ENCODE results near the gene IL17REL.

IL17REL gene

DNA sequence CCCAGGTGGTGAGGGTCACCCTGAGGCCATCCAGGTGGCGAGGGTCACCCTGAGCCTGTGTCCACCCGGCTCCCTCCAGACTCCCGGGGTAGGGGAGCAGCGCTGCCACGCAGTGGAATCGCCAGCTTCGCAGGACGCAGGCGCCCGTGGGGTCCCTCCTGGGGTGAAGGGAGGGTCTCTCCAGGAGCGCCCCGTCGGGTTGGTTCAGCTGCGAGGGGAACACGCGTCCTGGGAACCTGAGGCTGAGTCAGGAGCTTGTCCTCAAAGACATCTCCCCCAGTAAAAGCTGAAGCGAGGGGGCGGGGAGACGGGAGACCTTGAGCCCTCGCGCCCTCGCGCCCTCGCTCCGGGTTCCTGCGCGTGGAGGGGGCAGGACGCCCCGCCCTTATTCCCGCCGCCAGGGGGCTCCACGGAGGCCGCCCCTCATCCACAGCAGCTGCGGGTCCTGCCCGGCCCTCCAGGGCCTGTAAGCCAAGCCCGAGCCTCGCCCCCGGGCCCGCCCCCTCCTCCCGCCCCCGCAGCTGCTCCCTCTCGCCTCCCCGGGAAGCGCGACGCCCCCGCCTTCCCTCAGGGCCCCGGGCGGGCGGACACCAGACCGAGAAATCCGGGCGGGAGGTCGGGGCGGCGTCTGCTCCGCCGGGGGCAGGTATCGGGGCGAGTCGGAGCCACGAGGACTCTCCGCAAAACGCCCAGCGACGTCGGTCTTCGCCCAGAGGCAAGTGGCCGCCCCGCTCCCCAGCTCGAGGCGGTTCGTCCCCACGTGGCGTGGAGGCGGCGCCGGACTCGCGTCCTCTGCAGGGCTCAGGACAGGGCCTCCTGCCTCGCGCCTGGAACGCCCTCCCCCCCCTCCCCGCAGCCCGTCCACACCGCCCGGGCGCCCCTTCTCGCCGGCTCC lies 29.2 kb downstream of the IL17REL start:
- no peak for TF ChIP-seq GATA3 (IDR thresholded peaks at IDR 0.05; ENCODE audit: low read depth, low read length)
- no peak for TF ChIP-seq GATA2 (IDR thresholded peaks at IDR 0.05; ENCODE audit: low read depth, low read length)

DNA sequence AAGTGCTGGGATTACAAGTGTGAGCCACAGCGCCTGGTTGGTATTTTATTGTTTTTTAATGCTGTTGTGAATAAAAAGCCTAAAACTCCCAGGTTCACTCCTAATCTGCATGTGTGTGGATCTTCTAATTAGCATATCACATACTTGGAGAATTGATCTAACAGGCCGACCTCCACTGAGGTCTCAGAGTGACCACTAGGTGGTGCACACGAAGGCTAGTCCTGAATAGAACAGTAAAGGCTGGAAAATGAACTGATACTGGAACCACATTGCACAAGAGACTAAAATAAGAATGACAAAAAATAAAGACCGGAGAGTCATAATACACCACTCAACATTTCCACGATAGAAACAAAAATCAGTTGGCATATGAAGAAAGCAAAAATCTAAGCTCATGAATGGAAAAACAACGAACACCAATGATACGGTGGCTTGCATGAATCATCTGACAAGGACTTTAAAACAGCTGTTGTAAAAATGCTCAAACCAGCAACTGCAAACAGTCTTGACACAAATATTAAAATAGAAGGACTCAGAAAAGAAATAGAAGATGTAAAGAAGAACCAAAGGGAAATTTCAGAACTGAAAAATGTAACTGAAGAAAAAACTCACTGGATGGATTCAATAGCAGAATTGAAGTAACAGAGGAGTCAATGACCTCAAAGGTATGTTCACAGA lies 32.8 kb downstream of the IL17REL start:
- no peak for TF ChIP-seq GATA3 (IDR thresholded peaks at IDR 0.05; ENCODE audit: low read depth, low read length)
- TF ChIP-seq GATA2 (IDR thresholded peaks at IDR 0.05; ENCODE audit: low read depth, low read length), result no peak

- TF ChIP-seq GATA2 (IDR thresholded peaks at IDR 0.05; ENCODE audit: low read depth, low read length) (no peak), GATA3 (IDR thresholded peaks at IDR 0.05; ENCODE audit: low read depth, low read length) (no peak)
Observed at GRCh38 chr22:49977578-49977977, 35.0 kb downstream of the IL17REL start.

DNA sequence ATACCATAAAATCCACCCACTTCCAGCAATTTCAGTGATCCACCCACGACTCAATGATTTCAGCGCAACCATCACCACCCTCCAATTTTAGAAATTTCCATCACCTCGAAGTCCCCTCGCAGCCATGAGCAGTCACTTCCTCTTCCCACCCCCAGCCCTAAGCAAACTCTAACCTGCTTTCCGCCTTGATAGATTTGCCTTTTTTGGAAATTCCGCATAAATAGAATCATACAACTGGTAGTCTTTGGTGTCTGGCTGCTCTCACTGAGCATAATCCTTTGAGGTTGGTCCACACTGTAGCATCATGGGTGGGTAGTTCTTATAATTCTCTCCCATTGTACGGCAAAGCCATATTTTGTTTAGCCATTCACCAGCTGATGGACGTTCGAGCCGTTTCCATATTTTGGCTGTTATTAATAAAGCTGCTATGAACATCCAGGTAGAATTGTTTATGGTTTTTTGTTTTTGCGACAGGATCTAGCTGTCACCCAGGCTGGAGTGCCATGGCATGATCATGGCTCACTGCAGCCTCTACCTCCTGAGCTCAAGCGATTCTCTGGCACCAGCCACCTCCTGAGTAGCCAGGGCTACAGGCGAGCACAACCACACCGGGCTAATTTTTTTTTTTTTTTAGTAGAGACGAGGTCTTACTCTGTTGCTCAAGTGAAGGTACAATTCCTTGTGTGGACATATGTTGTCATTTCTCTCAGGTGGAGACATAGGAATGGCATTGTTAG lies 36.0 kb downstream of the IL17REL start:
- TF ChIP-seq GATA3 (IDR thresholded peaks at IDR 0.05; ENCODE audit: low read depth, low read length) (no peak), GATA2 (IDR thresholded peaks at IDR 0.05; ENCODE audit: low read depth, low read length) (no peak)

DNA sequence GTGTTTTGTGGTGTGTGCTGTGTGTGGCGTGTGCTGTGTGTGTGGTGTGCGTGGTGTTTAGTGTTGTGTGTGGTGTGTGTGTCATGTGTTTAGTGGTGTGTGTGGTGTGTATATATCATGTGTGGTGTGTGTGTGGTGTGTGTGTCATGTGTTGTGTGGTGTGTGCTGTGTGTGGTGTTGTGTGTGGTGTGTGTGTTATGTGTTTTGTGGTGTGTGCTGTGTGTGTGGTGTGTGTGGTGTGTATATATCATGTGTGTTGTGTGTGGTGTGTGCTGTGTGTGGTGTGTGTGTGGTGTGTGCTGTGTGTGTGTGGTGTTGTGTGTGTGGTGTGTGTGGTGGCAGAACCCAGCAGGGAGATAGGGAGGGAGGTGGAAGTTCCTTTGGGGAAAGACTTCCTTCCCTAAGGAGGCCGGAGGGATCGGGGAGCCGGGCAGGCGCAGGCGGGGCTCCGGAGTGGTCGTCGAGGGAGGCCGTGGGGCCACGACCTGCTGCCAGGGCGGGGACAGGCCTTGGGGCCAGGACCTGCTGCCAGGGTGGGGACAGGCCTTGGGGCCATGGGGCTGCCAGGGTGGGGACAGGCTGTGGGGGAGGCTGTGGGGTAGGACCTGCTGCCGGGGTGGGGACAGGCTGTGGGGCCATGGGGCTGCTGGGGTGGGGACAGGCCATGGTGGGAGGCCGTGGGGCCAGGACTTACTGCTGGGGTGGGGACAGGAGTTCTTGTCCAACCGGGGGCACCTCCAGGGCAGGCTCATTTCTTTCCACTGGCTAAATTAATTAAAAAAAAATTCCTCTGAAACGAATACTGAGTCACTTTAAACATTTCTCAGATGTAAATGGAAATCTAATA lies 36.8 kb downstream of the IL17REL start:
- TF ChIP-seq GATA2 (IDR thresholded peaks at IDR 0.05; ENCODE audit: low read depth, low read length) (no peak), GATA3 (IDR thresholded peaks at IDR 0.05; ENCODE audit: low read depth, low read length) (no peak)

DNA sequence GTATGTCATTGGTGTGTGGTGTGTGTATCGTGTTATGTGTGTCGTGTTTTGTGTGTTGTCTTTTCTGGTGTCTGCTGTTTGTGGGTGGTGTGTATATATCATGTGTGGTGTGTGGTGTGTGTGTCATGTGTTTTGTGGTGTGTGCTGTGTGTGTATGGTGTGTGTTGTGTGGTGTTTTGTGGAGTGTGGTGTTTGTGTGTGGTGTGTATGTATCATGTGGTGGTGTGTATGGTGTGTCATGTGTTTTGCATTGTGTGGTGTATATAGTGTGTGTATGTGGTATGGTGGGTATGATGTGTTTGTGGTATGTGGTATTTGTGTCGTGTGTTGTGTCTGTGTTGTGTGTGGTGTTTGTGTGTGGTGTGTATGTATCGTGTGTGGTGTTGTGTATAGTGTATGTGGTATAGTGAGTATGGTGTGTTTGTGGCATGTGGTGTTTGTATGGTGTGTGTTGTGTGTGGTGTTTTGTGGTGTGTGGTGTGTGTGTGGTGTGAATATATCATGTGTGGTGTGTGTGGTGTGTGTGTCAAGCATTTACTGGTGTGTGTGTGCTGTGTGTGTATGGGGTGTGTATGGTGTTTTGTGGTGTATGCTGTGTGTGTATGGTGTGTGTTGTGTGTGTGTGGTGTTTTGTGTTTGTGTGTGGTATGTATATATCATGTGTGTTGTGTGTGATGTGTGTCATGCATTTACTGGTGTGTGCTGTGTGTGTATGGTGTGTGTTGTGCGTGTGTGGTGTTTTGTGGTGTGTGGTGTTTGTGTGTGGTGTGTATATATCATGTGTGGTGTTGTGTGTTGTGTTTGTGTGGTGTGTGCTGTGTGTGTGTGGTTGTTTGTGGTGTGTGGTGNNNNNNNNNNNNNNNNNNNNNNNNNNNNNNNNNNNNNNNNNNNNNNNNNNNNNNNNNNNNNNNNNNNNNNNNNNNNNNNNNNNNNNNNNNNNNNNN lies 39.3 kb downstream of the IL17REL start:
- no peak for TF ChIP-seq GATA3 (IDR thresholded peaks at IDR 0.05; ENCODE audit: low read depth, low read length)
- TF ChIP-seq GATA2 (IDR thresholded peaks at IDR 0.05; ENCODE audit: low read depth, low read length), result no peak

DNA sequence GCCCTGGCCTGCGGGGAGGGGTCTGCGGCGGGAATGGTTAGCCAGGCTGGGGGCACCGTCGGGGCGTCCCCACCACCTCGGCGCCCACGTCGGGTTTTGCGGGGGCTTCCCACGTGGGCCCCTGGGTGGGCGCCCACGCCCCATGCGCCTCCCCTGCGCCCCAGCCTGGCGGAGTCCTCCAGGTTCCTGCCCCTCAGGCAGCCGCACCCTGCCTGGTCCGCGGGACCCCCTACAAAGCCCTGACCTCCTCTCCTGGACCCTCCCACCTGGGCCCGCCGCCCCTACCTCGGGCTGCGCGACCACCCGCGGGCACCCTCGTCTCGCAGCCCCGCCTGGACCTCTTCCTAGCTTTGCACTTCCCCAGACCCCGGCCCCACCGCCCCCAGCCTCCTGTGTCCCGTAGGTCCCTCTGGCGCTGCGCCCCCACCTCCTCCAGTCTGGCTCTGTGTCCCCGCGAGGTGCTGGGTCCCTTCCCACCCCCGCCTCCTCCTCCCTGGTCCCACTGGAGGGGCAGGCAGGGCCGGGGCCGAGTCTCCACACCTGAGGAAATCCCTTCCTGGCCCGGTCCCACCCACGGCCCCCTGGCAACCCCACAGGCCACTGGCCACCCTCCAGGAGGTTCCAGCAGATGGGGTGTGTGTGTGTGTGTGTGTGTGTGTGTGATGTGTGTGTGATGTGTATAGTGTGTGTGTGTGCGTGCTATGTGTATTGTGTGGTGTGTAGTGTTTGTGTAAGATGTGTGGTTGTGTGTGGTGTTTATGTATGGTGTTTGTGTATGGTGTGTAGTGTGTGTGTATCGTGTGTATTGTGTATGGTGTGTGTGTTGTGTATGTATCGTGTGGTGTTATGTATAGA lies 40.2 kb downstream of the IL17REL start:
- TF ChIP-seq GATA2 (IDR thresholded peaks at IDR 0.05; ENCODE audit: low read depth, low read length) (no peak), GATA3 (IDR thresholded peaks at IDR 0.05; ENCODE audit: low read depth, low read length) (no peak)

DNA sequence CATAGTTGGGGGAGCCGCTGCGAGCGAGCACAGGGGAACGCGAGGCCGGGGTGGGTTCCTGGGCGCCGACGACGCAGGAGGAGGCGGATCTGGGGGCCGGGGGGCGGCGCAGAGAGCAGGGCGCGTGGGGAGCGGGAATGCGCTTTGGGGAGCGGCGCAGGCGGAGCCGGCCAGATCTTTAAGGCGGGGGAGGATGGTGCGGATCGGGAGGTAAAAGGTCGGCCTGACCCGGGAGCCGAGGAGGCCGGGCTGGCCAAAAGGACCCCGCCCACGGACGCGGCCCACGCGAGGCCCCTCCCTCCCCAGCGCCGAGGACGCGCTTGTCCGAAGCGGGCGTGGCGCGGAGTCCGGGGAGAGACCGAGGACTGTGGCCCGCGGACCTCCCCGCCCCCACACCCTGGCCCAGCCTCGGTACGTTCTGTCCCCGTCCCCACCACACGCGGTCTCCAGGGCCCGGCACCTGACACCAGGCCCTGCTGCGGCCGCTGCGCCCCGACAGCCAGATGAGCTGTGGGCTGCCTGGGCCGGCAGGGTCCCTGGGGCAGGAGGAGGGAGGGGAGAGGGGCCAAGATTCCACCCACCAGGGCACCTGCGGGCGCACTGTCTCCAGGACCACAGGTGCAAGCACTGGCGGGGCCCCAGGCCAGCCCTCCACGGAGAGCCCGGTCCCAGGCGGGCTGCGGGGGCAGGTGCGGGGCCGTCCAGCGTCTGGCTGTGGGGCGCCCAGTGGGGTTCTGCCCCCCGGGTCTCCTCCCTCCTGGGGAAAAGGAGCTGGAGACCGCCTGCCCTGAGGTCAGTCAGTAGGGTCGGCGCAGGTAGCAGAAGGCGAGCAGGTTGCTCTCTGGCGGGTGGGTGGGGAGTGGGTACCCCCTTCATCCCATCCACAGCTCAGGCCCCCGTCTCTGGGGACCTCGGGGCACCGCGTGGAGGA lies 41.1 kb downstream of the IL17REL start:
- TF ChIP-seq GATA3 (IDR thresholded peaks at IDR 0.05; ENCODE audit: low read depth, low read length) (no peak), GATA2 (IDR thresholded peaks at IDR 0.05; ENCODE audit: low read depth, low read length) (no peak)

GRCh38 chr22:49970528-49971231 lies 41.9 kb downstream of the IL17REL start:
- TF ChIP-seq GATA2 (IDR thresholded peaks at IDR 0.05; ENCODE audit: low read depth, low read length) (no peak), GATA3 (IDR thresholded peaks at IDR 0.05; ENCODE audit: low read depth, low read length) (no peak)

Data from SH-SY5Y (cell line).